Activated CD4-positive, alpha-beta memory T cell treated with anti-CD3 and anti-CD28 coated beads for 36 hours (primary cell): ENCODE results near the gene CCDC107. TPM values are rescaled to one million over a fixed set of nuclear protein-coding genes. Genes with fewer than 3 reads are reported as not detected.

Experiments
- CTCF ChIA-PET: fragments of 350-600 bp; sonication (Branson Sonifier 250); formaldehyde crosslinking; loops from one replicate; lab custom pipeline; 2021; ENCODE audit warnings: antibody characterized with exemption, inconsistent platforms; lab: Charles Lee
- POLR2A ChIA-PET: fragments of 350-600 bp; sonication (Branson Sonifier 250); formaldehyde crosslinking; loops from one replicate; lab custom pipeline; 2021; ENCODE audit warnings: antibody characterized with exemption; lab: Charles Lee
- DNase-seq: peaks from one replicate; pipeline ENCODE4 v3.0.0-alpha.2; 2020
- H3K27ac Mint-ChIP-seq: one replicate; pipeline ENCODE4 v1.8.0; 2021; ENCODE audit warnings: mixed read lengths
- H3K27me3 Mint-ChIP-seq: one replicate; pipeline ENCODE4 v1.8.0; 2021; ENCODE audit warnings: mixed read lengths
- H3K36me3 Mint-ChIP-seq: one replicate; pipeline ENCODE4 v1.8.0; 2021; ENCODE audit warnings: mixed read lengths
- H3K4me1 Mint-ChIP-seq: one replicate; pipeline ENCODE4 v1.8.0; 2021; ENCODE audit warnings: low read depth, mixed read lengths
- H3K4me3 Mint-ChIP-seq: one replicate; pipeline ENCODE4 v1.8.0; 2021; ENCODE audit warnings: mild to moderate bottlenecking, mixed read lengths
- H3K9me3 Mint-ChIP-seq: one replicate; pipeline ENCODE4 v1.8.0; 2021; ENCODE audit warnings: mixed read lengths
- intact Hi-C: fragments of 100-400 bp; cut with micrococcal nuclease; formaldehyde crosslinking; loops from one replicate; pipeline ENCODE4 v1.15.1; 2023
- microRNA-seq: library from miRNA; unstranded; fragments of <30 nt; microRNA quantifications from one replicate; pipeline ENCODE4 v1.2.0, GENCODE V29; 2022; ENCODE audit warnings: borderline number of aligned reads, borderline microRNAs expressed, borderline replicate concordance
- total RNA-seq, 2 experiments: library from RNA; stranded (reverse); gene quantifications; one replicate each; pipeline ENCODE4 v1.2.3, GENCODE V29; 2021

The CCDC107 gene
- total RNA-seq, 2 experiments from 2014 or later: 15.0 to 15.7 TPM

DNA sequence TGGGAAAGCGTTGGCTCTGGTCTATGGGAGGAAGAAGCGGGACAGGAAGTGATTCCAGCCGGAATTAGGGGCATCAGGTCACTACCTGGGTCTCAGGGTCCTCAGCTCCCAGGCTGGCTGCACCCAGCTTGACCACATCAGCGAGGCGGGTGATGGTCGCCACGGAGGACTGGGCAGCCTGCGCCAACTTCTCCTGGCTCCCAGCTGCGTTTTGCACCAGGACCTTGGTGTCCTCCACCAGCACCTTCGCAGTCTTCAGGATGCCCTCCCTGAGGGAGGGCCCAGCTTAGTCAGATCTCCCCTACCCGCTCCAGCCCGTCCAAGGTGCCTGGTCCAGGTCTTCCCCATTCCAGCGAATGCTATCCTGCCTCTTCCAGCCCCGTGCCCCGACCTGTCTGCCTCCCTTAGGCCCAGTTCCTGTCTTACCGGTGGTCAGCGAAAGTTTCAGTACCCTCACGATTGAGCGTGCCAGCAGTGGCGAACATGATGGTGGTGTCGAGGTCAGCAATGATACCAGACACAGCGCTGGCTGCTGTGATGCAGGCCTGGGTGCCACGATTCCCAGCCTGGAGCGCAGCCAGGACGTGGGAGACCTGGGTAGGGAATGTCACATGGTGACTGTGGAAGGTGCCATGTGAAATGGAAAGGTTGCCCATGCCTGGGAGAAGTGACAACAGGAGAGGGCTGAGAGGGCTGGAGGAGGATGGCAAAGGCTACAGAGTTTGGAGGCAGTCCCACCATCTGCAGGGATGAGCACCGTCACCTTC, 46.0 kb downstream of the CCDC107 start:
- Mint-ChIP-seq H3K9me3 (no peaks in the 10 kb centered on the region), H3K4me3 (no peak overlapping the region), H3K36me3 (peaks cover 53% of the 10 kb centered on the region), H3K27ac (no peak overlapping the region), H3K4me1 (no peaks in the 10 kb centered on the region), H3K27me3 (no peaks in the 10 kb centered on the region)
- intact Hi-C loops: no loop called here
- POLR2A ChIA-PET: no interaction called here
- CTCF ChIA-PET: interaction anchor here (0.7 to 2.2 kb wide), 3 partner anchors 8 to 46 kb away, joined by 4 to 15 read pairs (median 5); partner anchors contain the start of genes CCDC107 and RMRP
- no peak for DNase-seq

DNA sequence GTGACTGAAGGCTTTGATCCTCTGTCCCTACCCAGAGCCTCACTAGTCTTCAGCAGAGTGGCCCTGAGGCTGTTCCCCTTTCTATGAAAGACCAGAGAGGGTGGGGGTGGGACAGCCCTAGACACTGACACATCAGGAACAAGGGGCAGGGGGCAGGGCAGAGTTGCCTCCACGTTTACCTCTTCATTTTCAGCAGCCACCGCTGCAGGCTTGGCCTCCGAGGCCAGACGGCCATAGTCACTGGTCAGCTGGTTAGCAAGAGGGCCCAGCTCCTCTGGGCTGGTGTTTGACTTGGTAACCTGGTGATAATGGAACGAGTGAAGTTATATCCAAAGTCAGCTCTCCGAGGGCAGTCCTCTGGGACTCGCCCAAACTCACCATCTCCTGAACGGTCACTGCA, 47.3 kb downstream of the CCDC107 start:
- DNase-seq: no peak
- Mint-ChIP-seq H3K27ac (no peak overlapping the region), H3K4me1 (no peaks in the 10 kb centered on the region), H3K36me3 (peaks cover 58% of the 10 kb centered on the region), H3K9me3 (no peaks in the 10 kb centered on the region), H3K4me3 (no peak overlapping the region), H3K27me3 (no peaks in the 10 kb centered on the region)
- ChIA-PET POLR2A (interaction anchor here (0.8 kb wide), 1 partner anchor 58 kb away, joined by 3 read pairs; no protein-coding TSS in a partner anchor), CTCF (interaction anchor here (1.1 to 2.2 kb wide), 2 partner anchors 10 to 32 kb away, joined by 3 to 15 read pairs; no protein-coding TSS in a partner anchor)
- intact Hi-C loops: no loop called here

DNA sequence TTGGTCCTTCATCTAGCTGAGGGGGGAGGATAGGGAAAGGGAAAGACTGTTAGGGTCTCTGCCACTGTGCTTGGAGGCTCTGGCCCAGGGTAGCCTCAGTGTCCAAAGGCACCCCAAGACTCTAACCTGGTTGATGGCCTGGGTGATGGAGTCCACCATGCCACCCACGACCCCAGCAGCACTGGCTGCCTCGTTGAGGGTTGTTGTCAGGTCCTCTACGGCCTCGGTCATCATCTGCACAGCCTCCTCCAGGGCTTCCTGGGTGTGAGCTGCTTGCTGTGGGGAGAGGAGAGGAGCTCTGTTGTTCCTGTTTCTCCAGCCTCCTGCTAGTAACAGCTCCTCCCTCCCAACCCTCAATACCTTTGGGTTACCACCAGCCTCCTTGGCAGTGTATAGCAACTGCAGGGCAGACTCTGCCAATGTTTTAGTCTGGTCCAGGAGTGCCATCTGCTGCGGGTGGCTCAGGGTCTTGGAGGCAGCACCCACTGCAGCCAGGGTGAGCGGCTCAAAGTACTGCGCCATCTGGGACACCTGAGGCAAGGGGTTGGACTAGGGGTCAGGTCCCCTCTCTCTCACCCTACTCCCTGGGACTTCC, 47.8 kb downstream of the CCDC107 start:
- ChIA-PET POLR2A (interaction anchor here (0.8 kb wide), 1 partner anchor 59 kb away, joined by 3 read pairs; no protein-coding TSS in a partner anchor), CTCF (interaction anchor here (0.7 to 2.8 kb wide), 5 partner anchors 9 to 32 kb away, joined by 3 to 15 read pairs (median 4); no protein-coding TSS in a partner anchor)
- H3K4me3 Mint-ChIP-seq: no peak overlapping the region
- no peak overlapping the region for H3K27ac Mint-ChIP-seq
- H3K27me3 Mint-ChIP-seq: no peaks in the 10 kb centered on the region
- intact Hi-C loops: no loop called here
- H3K9me3 Mint-ChIP-seq: no peaks in the 10 kb centered on the region
- H3K36me3 Mint-ChIP-seq: peaks cover 63% of the 10 kb centered on the region
- no peaks in the 10 kb centered on the region for H3K4me1 Mint-ChIP-seq
- DNase-seq: no peak

DNA sequence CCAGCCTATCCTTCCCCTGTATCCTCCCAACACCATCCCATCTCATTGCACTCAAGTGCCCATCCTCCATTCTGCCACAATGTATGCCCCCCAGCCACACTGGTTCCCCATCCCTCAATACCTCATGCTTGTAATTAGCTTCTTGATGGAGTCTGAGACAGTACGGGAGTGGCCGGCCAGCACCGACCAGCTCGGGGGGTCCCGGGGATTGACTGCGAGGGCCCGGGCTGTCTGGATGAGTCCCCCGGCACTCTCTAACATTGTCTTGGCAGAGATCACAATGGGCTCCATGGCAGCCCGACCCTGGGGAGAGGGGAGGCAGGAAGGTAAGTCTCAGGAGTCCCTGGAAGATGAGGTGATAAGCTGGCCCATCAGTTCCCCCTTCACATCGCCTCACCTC, 48.9 kb downstream of the CCDC107 start:
- no peak for DNase-seq
- Mint-ChIP-seq H3K27ac (no peak overlapping the region), H3K36me3 (peaks cover 71% of the 10 kb centered on the region), H3K27me3 (no peaks in the 10 kb centered on the region), H3K4me1 (peaks cover 4% of the 10 kb centered on the region), H3K9me3 (no peaks in the 10 kb centered on the region), H3K4me3 (no peak overlapping the region)
- ChIA-PET CTCF (interaction anchor here (0.8 to 2.8 kb wide), 4 partner anchors 10 to 175 kb away, joined by 3 to 9 read pairs (median 4); no protein-coding TSS in a partner anchor), POLR2A (no interaction called here)
- intact Hi-C loops: no loop called here

DNA sequence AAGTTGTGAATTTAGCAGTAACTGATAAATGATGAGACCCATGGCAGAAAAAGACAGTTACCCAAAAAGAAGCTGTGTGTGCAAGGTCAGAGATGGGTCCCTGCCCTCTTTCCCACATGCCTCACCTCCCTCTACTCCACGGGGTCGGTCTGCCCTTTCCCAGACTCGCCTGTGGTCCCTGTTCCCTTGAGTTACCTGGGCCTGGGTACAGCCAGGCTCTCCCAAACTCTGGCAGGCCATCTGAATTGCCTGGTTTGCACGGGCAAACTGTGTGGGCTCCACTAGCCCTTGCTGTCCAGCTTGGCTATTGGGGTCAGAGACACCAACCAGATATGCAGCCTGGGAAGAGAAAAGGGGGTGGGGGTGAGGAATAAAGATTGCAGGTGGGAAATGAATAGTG, 50.1 kb downstream of the CCDC107 start:
- Mint-ChIP-seq H3K4me3 (no peak overlapping the region), H3K36me3 (peaks cover 70% of the 10 kb centered on the region), H3K27ac (no peak overlapping the region), H3K9me3 (no peaks in the 10 kb centered on the region), H3K4me1 (peaks cover 15% of the 10 kb centered on the region), H3K27me3 (no peaks in the 10 kb centered on the region)
- ChIA-PET POLR2A (no interaction called here), CTCF (interaction anchor here (1.7 to 2.8 kb wide), 2 partner anchors 12 to 97 kb away, joined by 5 to 9 read pairs; no protein-coding TSS in a partner anchor)
- no peak for DNase-seq
- intact Hi-C loops: no loop called here

DNA sequence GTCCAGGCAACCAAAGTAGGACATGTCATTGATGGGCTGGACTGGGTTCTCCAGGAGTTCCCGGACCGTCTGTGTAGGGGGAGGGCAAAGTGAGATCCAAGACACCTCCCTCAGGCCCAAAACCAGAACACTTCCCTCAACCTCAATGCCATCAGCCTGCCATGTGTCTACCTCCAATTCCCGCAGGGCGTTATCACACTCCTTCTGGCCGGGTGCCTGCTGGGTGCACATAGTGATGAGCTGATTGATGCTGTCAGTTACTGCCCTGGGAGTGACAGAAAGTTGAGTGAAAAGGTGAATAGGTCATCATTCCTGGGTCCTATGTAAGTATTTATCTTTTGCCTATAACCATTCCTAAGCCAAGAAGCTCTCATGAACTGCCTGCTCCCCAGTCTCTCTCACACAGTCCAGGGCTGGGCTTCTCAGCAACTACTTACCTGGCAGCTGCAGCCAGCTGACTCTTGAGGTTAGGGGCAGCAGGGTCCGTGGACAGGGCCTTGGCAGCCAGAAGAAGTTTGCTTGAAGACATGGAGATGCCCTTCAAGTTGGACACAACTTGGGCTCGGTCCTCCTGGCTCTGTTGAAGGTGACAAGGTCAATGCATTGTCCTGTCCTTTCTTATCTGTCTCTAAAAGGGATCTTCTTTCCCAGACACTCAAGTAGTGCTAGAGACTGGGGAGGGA, 52.9 kb downstream of the CCDC107 start:
- no peak for DNase-seq
- Mint-ChIP-seq H3K27me3 (no peaks in the 10 kb centered on the region), H3K27ac (no peak overlapping the region), H3K4me3 (no peak overlapping the region), H3K9me3 (no peaks in the 10 kb centered on the region), H3K36me3 (peaks cover 69% of the 10 kb centered on the region), H3K4me1 (peaks cover 15% of the 10 kb centered on the region)
- intact Hi-C loops: no loop called here
- ChIA-PET CTCF (interaction anchor here (1.3 to 6.5 kb wide), 2 partner anchors 14 to 15 kb away, joined by 4 to 55 read pairs; no protein-coding TSS in a partner anchor), POLR2A (no interaction called here)

Small RNA genes within 50 kb of the gene (microRNA-seq; reads per million reads assigned to microRNA genes)
- gene MIR6852: not detected

Other genes starting within 250 kb of the CCDC107 start
- gene RUSC2, start 168.2 kb upstream of the CCDC107 start, total RNA-seq: 1 to 10 TPM; 2.7 to 3.0 TPM
- 10 to 100 TPM; 31.0 to 34.7 TPM for gene TESK1, start 53.0 kb upstream of the CCDC107 start, total RNA-seq
- 1 to 10 TPM; 9.4 to 9.8 TPM for gene CD72, start 39.9 kb upstream of the CCDC107 start, total RNA-seq
- gene SIT1, start 7.4 kb upstream of the CCDC107 start, total RNA-seq: 10 to 100 TPM; 74.6 to 75.8 TPM
- over 10,000 TPM; 10,694 to 13,592 TPM for gene RMRP, start 273 bp upstream of the CCDC107 start, total RNA-seq
- 10 to 100 TPM; 28.1 to 28.2 TPM for gene ARHGEF39, start 6.9 kb downstream of the CCDC107 start, total RNA-seq
- gene CA9, start 15.6 kb downstream of the CCDC107 start, total RNA-seq: 1 to 10 TPM in 1 of 2 experiments, under 1 TPM in 1; 0.90 to 1.6 TPM
- 1 to 10 TPM; 3.9 to 5.3 TPM for gene TPM2, start 31.6 kb downstream of the CCDC107 start, total RNA-seq
- 100 to 1,000 TPM; 285 to 287 TPM for gene TLN1, start 73.9 kb downstream of the CCDC107 start, total RNA-seq
- gene CREB3, start 74.4 kb downstream of the CCDC107 start, total RNA-seq: 10 to 100 TPM; 27.7 to 29.9 TPM
- gene GBA2, start 90.9 kb downstream of the CCDC107 start, total RNA-seq: 10 to 100 TPM; 30.4 to 30.7 TPM
- gene RGP1, start 91.0 kb downstream of the CCDC107 start, total RNA-seq: 10 to 100 TPM; 17.4 to 18.0 TPM
- gene MSMP, start 96.0 kb downstream of the CCDC107 start, total RNA-seq: not detected
- gene NPR2, start 133.3 kb downstream of the CCDC107 start, total RNA-seq: 1 to 10 TPM; 8.9 to 9.6 TPM
- 1 to 10 TPM; 1.1 to 1.4 TPM for gene SPAG8, start 154.0 kb downstream of the CCDC107 start, total RNA-seq
- gene HINT2, start 156.8 kb downstream of the CCDC107 start, total RNA-seq: 10 to 100 TPM; 67.8 to 72.6 TPM
- not detected for gene FAM221B, start 170.4 kb downstream of the CCDC107 start, total RNA-seq
- gene TMEM8B, start 170.9 kb downstream of the CCDC107 start, total RNA-seq: 1 to 10 TPM; 5.9 to 6.0 TPM
- not detected for gene OR13J1, start 212.1 kb downstream of the CCDC107 start, total RNA-seq
- not detected for gene HRCT1, start 247.9 kb downstream of the CCDC107 start, total RNA-seq